Endodermal cell (in vitro differentiated cells): ENCODE measurements around the gene SLC7A4. TPM values are rescaled to one million over a fixed set of nuclear protein-coding genes. Genes with fewer than 3 reads are reported as not detected.

ENCODE experiments used
- DNase-seq: peaks from one replicate; pipeline ENCODE4 v3.0.0-alpha.2; 2017
- H3K27ac ChIP-seq: 2 replicates; pipeline ENCODE4 v1.5.1; 2013; ENCODE audit warnings: mild to moderate bottlenecking, low read depth, low read length, moderate library complexity
- H3K27me3 ChIP-seq: 2 replicates; pipeline ENCODE4 v1.6.1; 2013; ENCODE audit warnings: mild to moderate bottlenecking, low read length, moderate library complexity; ENCODE audit not compliant: insufficient read depth, control insufficient read depth, poor library complexity, severe bottlenecking
- H3K36me3 ChIP-seq: 2 replicates; pipeline ENCODE4 v1.7.0; 2013; ENCODE audit warnings: mild to moderate bottlenecking, low read length, moderate library complexity; ENCODE audit not compliant: control insufficient read depth, insufficient read depth
- H3K4me1 ChIP-seq: one replicate; pipeline ENCODE4 v1.7.0; 2013; ENCODE audit warnings: low read length; ENCODE audit not compliant: control insufficient read depth, insufficient read depth
- H3K4me3 ChIP-seq: 2 replicates; pipeline ENCODE4 v1.5.1; 2013; ENCODE audit warnings: mild to moderate bottlenecking, low read length, moderate library complexity
- H3K9ac ChIP-seq: 2 replicates; pipeline ENCODE4 v1.6.1; 2013; ENCODE audit warnings: mild to moderate bottlenecking, low read length, moderate library complexity; ENCODE audit not compliant: poor library complexity, severe bottlenecking; ENCODE audit errors: extremely low read depth
- H3K9me3 ChIP-seq: 2 replicates; pipeline ENCODE4 v1.6.1; 2013; ENCODE audit warnings: mild to moderate bottlenecking, low read length, moderate library complexity; ENCODE audit not compliant: control insufficient read depth
- H3K27ac Mint-ChIP-seq: 2 replicates; pipeline ENCODE4 v1.8.0; 2020; ENCODE audit warnings: mixed read lengths
- H3K27me3 Mint-ChIP-seq: 2 replicates; pipeline ENCODE4 v1.8.0; 2021; ENCODE audit warnings: mild to moderate bottlenecking, mixed read lengths; ENCODE audit not compliant: insufficient read depth
- H3K36me3 Mint-ChIP-seq: 2 replicates; pipeline ENCODE4 v1.8.0; 2020; ENCODE audit warnings: low read depth, mixed read lengths
- H3K4me1 Mint-ChIP-seq: 2 replicates; pipeline ENCODE4 v1.8.0; 2020; ENCODE audit warnings: mixed read lengths
- H3K4me3 Mint-ChIP-seq: 2 replicates; pipeline ENCODE4 v1.8.0; 2020; ENCODE audit warnings: mild to moderate bottlenecking, moderate library complexity, mixed read lengths
- H3K9me3 Mint-ChIP-seq: 2 replicates; pipeline ENCODE4 v1.8.0; 2020; ENCODE audit warnings: mild to moderate bottlenecking, mixed read lengths
- WGBS, 2 experiments: methylation state at CpG; one replicate each; pipeline versions ENCODE4 v1.1.5 to v1.1.7; 2013; ENCODE audit warnings: missing lambda C conversion rate in 2 of 2, mixed read lengths in 1 of 2; ENCODE audit not compliant: insufficient coverage in 1 of 2, insufficient read length in 1 of 2; 5-methylcytosine and 5-hydroxymethylcytosine counted together
- total RNA-seq, 2 donors: library from RNA; stranded (reverse); fragmentation: NEBNext Ultra II Directional in 1 of 2; extraction: Animal tissue kit (Norgen Biotek cat#: 25700) in 1 of 2; gene quantifications; 2 replicates in 1 of 2; 3 replicates in 1 of 2; pipeline ENCODE4 v1.2.1, GENCODE V29; 2021
- TF ChIP-seq, protein P1 (sequence below): fragments of 200-600 bp; sonication (generic); conservative IDR thresholded peaks from 2 replicates; pipeline ENCODE4 v1.5.0; 2021; ENCODE audit warnings: antibody characterized with exemption, mild to moderate bottlenecking

SLC7A4 gene
- total RNA-seq, 2 donors from 2014 or later: 0.33 to 0.49 TPM

GRCh38 chr22:20981787-20982562, 50.4 kb downstream of the SLC7A4 start, which contains the start of gene LZTR1:
Gene LZTR1 (plus strand): TSS chr22:20982297. CDS start chr22:20982372, 75 bp downstream.
- Mint-ChIP-seq H3K36me3 (peaks cover 17% of the 10 kb centered on the region), H3K9me3 (peaks cover 14% of the 10 kb centered on the region), H3K27ac (peak within 1 kb of the TSS; percentile 75), H3K4me3 (peak within 1 kb of the TSS; percentile 92), H3K4me1 (peaks cover 27% of the 10 kb centered on the region), H3K27me3 (peaks cover 30% of the 10 kb centered on the region)
- Histone ChIP-seq H3K9me3 (peaks cover 11% of the 10 kb centered on the region), H3K4me1 (no peaks in the 10 kb centered on the region), H3K9ac (peak within 1 kb of the TSS; percentile 81), H3K27me3 (peaks cover 8% of the 10 kb centered on the region), H3K4me3 (peak within 1 kb of the TSS; percentile 94), H3K27ac (peak within 1 kb of the TSS; percentile 76), H3K36me3 (peaks cover 24% of the 10 kb centered on the region)
- 0% methylated on average over 57 to 87 of the region's 87 CpGs for WGBS, 2 experiments
- TF ChIP-seq, protein P1, sequence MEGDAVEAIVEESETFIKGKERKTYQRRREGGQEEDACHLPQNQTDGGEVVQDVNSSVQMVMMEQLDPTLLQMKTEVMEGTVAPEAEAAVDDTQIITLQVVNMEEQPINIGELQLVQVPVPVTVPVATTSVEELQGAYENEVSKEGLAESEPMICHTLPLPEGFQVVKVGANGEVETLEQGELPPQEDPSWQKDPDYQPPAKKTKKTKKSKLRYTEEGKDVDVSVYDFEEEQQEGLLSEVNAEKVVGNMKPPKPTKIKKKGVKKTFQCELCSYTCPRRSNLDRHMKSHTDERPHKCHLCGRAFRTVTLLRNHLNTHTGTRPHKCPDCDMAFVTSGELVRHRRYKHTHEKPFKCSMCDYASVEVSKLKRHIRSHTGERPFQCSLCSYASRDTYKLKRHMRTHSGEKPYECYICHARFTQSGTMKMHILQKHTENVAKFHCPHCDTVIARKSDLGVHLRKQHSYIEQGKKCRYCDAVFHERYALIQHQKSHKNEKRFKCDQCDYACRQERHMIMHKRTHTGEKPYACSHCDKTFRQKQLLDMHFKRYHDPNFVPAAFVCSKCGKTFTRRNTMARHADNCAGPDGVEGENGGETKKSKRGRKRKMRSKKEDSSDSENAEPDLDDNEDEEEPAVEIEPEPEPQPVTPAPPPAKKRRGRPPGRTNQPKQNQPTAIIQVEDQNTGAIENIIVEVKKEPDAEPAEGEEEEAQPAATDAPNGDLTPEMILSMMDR: peak; percentile 67
- peak; percentile 91 for DNase-seq

- H3K9ac ChIP-seq: peak overlapping the region; percentile 67
- H3K4me3 Mint-ChIP-seq: peak overlapping the region; percentile 92
- H3K9me3 ChIP-seq: peaks cover 11% of the 10 kb centered on the region
- peaks cover 38% of the 10 kb centered on the region for H3K27me3 Mint-ChIP-seq
- H3K36me3 Mint-ChIP-seq: peaks cover 10% of the 10 kb centered on the region
- peak overlapping the region; percentile 76 for H3K27ac ChIP-seq
- peaks cover 16% of the 10 kb centered on the region for H3K27me3 ChIP-seq
- DNase-seq: no peak
- H3K9me3 Mint-ChIP-seq: peaks cover 14% of the 10 kb centered on the region
- no peaks in the 10 kb centered on the region for H3K4me1 ChIP-seq
- peaks cover 16% of the 10 kb centered on the region for H3K36me3 ChIP-seq
- peaks cover 27% of the 10 kb centered on the region for H3K4me1 Mint-ChIP-seq
- peak overlapping the region; percentile 94 for H3K4me3 ChIP-seq
- TF ChIP-seq, protein P1: no peak
- peak overlapping the region; percentile 75 for H3K27ac Mint-ChIP-seq
- WGBS, 2 experiments: 70 to 83% methylated on average over 4 to 10 of the region's 10 CpGs
Observed at GRCh38 chr22:20980938-20981722, 51.2 kb downstream of the SLC7A4 start.

DNA sequence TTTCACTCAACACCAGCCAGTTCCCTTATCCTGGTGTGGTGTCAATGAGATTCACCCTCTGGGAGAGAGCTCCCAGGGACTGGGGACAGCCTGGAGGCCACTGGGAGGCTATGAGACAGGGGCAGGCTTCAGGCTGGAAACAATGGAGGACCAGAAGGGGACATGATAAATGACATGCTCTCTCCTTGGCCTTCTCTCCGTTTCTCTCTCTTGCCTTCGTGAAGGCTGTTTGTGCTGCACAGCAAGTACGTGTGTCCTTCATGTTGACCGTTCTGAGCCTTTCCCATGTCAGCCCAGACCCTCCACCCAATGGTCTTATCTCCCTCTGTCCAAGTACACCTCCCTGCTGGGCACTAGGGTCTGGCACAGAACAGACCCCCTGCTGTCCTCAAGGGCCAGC, 51.8 kb downstream of the SLC7A4 start:
- peaks cover 27% of the 10 kb centered on the region for H3K4me1 Mint-ChIP-seq
- peaks cover 44% of the 10 kb centered on the region for H3K27me3 Mint-ChIP-seq
- WGBS, 2 experiments: 91 to 97% methylated on average over 4 of the region's 4 CpGs
- TF ChIP-seq, protein P1: no peak
- H3K9me3 Mint-ChIP-seq: peaks cover 14% of the 10 kb centered on the region
- H3K4me1 ChIP-seq: no peaks in the 10 kb centered on the region
- no peak overlapping the region for H3K27ac ChIP-seq
- peaks cover 22% of the 10 kb centered on the region for H3K27me3 ChIP-seq
- peak overlapping the region; percentile 92 for H3K4me3 Mint-ChIP-seq
- H3K36me3 Mint-ChIP-seq: peaks cover 4% of the 10 kb centered on the region
- no peak overlapping the region for H3K9ac ChIP-seq
- H3K9me3 ChIP-seq: peaks cover 11% of the 10 kb centered on the region
- DNase-seq: no peak
- H3K36me3 ChIP-seq: peaks cover 11% of the 10 kb centered on the region
- H3K27ac Mint-ChIP-seq: no peak overlapping the region
- no peak overlapping the region for H3K4me3 ChIP-seq
